Endometrial microvascular endothelial cells (primary cell): ENCODE data around the gene SF3B2. TPM values are rescaled to one million over a fixed set of nuclear protein-coding genes. Genes with fewer than 3 reads are reported as not detected.
"Not testable (repeated sequence)": the region's sequence is repeated elsewhere in the genome, so short reads cannot be mapped to it uniquely, and the experiment has no call there.

ENCODE experiments used
- in situ Hi-C: cut with HindIII; loops from 2 replicates; pipeline ENCODE4 v1.10.0; 2017; ENCODE audit warnings: low sequenced_read_pairs, low pct_unique_long_range_greater_than_20kb; ENCODE audit errors: inconsistent ontology term
- total RNA-seq: library from RNA; depleted of rRNA; stranded (reverse); fragments of >200 nt; gene quantifications from one replicate; pipeline ENCODE4 v1.2.3, GENCODE V29; 2015; ENCODE audit errors: inconsistent ontology term

Gene SF3B2
- total RNA-seq, 1 donor from 2014 or later: 134 TPM

DNA sequence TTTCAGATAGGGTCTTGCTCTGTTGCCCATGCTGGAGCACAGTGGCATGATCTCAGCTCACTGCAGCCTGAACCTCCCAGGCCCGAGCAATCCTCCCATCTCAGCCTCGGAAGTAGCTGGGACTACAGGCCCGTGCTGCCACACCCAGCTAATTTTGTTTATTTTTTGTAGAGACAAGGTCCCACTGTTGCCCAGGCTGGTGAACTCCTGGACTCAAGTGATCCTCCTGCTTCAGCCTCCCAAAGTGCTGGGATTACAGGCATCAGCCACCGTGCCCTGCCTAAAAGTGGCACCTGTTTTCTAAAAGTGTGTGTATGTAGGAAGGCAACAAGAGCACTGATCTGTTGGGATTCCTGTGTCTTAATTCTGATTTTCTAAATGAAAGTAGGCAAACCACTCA is 38.1 kb downstream of the SF3B2 start:
- in situ Hi-C loops: no loop called here

DNA sequence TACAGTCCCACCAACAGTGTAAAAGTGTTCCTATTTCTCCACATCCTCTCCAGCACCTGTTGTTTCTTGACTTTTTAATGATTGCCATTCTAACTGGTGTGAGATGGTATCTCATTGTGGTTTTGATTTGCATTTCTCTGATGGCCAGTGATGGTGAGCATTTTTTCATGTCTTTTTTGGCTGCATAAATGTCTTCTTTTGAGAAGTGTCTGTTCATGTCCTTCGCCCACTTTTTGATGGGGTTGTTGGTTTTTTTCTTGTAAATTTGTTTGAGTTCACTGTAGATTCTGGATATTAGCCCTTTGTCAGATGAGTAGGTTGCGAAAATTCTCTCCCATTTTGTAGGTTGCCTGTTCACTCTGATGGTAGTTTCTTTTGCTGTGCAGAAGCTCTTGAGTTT is 40.0 kb downstream of the SF3B2 start:
- in situ Hi-C loops: not testable (repeated sequence)

DNA sequence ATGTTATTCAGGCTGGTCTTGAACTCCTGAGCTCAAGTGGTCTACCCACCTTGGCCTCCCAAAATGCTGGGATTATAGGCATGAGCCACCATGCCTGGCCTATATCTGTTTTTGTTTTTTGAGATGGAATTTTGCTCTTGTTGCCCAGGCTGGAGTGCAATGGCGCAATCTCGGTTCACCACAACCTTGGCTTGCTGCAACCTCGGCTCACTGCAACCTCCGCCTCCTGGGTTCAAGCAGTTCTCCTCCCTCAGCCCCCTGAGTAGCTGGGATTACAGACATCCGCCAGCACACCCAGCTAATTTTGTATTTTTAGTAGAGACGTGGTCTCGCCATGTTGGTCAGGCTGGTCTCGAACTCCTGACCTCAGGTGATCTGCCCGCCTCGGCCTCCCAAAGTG is 47.6 kb downstream of the SF3B2 start:
- in situ Hi-C loops: not testable (repeated sequence)

GRCh38 chr11:66100272-66101065 is 48.3 kb downstream of the SF3B2 start:
- in situ Hi-C loops: no loop called here

GRCh38 chr11:66101066-66101464 is 48.9 kb downstream of the SF3B2 start:
- in situ Hi-C loops: no loop called here

GRCh38 chr11:66104057-66104638 is 52.0 kb downstream of the SF3B2 start:
- in situ Hi-C loops: no loop called here

DNA sequence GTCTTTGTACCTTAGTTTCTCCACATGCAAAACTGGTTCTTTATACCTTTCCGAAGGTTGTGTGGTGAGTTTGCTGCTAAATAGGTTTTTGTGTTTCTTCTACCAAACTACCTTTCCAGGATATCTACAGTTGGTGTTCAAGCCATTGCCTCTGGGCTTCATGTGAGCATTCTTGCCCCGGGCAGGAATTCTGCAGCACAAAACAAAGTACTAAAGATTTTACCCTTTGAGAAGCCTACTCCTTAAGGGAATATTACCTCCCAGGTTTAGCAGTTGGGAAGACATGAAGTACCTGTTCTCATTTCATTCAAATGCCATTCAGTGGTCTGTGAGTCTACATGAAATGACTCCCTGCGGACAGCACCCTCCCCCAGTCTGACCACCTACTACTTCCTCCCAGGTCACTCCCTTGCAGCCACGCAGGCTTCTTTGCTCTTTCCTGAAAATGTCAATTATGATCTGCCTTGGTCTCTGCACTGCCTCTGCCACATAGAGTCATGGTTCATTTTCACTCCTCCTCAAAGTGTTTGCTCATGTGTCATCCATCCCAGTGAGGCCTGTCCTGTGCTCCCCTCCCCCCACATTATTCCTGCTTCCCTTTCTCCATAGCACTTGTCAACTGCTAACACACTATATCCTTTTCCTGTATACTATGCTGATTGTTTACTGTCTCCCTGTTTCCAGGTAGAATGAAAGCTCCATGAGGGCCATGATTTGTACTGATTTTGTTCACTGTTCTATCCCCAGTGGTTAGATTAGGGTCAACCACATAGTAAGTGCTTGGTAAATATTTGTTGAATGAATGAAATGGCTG is 54.8 kb downstream of the SF3B2 start:
- in situ Hi-C loops: no loop called here

GRCh38 chr11:66107600-66108510 is 55.7 kb downstream of the SF3B2 start:
- in situ Hi-C loops: no loop called here

DNA sequence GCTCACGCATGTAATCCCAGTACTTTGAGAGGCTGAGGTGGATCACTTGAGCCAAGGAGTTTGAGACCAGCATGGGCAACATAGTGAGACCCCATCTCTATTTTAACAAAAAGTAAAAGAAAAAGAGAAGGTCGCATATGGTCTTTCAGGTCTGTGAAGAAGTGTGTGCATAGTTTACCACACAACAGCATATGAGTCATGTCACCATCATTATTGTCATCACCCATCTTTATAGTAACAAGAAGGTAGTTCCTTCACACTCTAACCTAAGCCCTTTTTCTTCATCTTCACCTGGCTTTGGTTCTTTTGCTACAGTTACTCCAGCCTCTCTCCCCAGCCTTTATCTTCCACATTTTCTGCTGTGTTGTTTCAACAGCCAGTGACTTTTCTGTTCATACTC is 57.1 kb downstream of the SF3B2 start:
- in situ Hi-C loops: no loop called here

GRCh38 chr11:66111158-66111557 is 59.0 kb downstream of the SF3B2 start:
- in situ Hi-C loops: no loop called here

- in situ Hi-C loops: no loop called here
Measured at GRCh38 chr11:66112041-66112491, 59.9 kb downstream of the SF3B2 start.

- in situ Hi-C loops: no loop called here
Measured at GRCh38 chr11:66112601-66113499, 60.7 kb downstream of the SF3B2 start.

DNA sequence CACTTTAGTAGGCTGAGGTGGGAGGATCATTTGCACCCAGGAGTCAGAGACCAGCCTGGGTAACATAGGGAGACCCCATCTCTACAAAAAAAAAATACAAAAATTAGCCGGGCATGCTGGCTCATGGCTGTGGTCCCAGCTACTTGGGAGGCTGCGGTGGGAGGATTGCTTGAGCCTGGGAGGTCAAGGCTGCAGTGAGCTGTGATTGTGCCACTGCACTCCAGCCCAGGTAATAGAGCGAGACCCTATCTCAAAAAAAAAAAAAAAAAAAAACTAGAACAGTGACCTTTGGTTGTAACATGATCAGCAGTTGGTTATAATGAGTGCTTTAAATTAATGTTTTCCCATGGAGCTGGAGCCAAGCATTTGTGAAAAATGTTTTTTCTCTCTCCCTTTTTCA is 62.8 kb downstream of the SF3B2 start:
- in situ Hi-C loops: not testable (repeated sequence)

DNA sequence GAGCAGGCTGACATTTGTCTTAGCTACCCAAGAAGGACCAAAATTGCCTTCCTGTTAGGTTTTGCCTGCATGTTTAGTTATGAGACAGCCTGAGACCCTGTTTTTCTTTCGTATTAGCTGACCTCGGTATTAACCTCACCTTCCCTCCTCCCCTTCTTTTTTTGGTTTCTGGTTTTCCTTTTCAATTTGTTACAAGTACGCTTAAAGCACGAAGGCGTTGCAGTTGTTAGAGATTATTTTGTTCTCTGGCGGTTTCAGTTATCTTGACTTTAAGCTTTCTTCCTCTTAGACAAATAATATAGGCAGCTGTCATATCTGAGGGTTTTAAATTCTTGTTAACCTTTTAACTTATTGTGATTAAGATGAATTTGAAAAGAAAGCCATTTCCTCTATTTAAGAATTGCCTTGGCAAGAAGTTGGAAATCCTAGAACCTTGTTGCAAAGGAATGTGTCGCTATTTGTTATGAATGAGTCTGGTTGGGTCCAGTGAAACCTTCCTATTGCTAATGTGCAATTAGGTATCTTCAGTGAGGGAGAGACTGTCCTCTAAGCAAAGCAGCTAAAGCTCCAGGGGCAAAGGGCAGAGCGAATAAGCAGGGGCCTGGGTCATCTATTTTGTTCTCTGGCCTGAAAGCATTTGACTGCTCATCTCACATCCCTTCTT is 63.6 kb downstream of the SF3B2 start:
- in situ Hi-C loops: no loop called here

DNA sequence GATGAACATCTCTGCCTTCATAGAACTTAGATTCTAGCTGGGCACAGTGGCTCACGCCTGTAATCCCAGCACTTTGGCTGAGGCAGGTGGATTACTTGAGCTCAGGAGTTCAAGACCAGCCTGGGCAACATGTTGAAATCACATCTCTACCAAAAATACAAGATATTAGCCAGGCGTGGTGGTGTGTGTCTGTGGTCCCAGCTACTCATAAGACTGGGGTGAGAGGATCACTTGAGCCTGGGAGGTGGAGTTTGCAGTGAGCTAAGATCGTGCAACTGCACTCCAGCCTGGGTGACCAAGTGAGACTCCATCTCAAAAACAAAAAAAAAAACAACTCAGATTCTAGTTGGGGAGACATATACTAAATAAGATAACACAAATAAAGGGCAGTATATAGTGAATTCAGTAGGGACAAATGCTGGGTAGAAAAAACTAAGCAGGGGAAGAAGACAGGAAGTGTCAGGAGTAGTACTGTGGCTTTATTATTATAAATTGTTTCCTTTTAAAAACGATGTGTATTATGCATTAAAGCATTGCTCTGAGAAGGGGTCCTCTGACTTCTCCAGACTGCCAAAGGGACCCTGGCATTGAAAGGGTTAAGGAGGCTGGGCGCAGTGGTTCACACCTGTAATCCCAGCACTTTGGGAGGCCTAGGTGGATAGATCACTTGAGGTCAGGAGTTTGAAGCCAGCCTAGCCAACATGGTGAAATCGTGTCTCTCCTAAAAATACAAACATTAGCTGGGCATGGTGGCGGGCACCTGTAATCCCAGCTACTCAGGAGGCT is 64.6 kb downstream of the SF3B2 start:
- in situ Hi-C loops: no loop called here

- in situ Hi-C loops: no loop called here
Measured at GRCh38 chr11:66118847-66119246, 66.7 kb downstream of the SF3B2 start.
